Measurements from ENCODE around the gene PRRT3.

Gene PRRT3

GRCh38 chr3:9951962-9952805, at the start of gene PRRT3:
Gene PRRT3, minus strand, starts transcription at chr3:9952408. Its CDS starts 2,293 bp downstream, at chr3:9950115.
- DNase-seq = peak; percentile 59

GRCh38 chr3:10000686-10001085, 48.5 kb upstream of the PRRT3 start:
- no peak for DNase-seq

GRCh38 chr3:9994086-9994844, 42.1 kb upstream of the PRRT3 start:
- peak; percentile 20 for DNase-seq

GRCh38 chr3:9986230-9986725, 34.1 kb upstream of the PRRT3 start:
- DNase-seq = no peak

- DNase-seq = no peak
Measured at GRCh38 chr3:9980251-9980650, 28.0 kb upstream of the PRRT3 start.

GRCh38 chr3:9978710-9979305, 26.6 kb upstream of the PRRT3 start:
- no peak for DNase-seq

GRCh38 chr3:9976721-9977709, 24.8 kb upstream of the PRRT3 start:
- DNase-seq = peak; percentile 91

- DNase-seq = peak; percentile 88
Measured at GRCh38 chr3:9970020-9970652, 17.9 kb upstream of the PRRT3 start.

- DNase-seq = no peak
Measured at GRCh38 chr3:9969632-9970019, 17.4 kb upstream of the PRRT3 start.

- no peak for DNase-seq
Measured at GRCh38 chr3:9966841-9967240, 14.6 kb upstream of the PRRT3 start.

GRCh38 chr3:9965200-9965875, 13.1 kb upstream of the PRRT3 start:
- no peak for DNase-seq

GRCh38 chr3:9957214-9957613, 5.0 kb upstream of the PRRT3 start:
- DNase-seq = no peak

GRCh38 chr3:9955611-9956352, 3.6 kb upstream of the PRRT3 start:
- no peak for DNase-seq

GRCh38 chr3:9955067-9955502, 2.9 kb upstream of the PRRT3 start:
- no peak for DNase-seq

GRCh38 chr3:9951598-9951961, 628 bp downstream of the PRRT3 start:
- DNase-seq = no peak

GRCh38 chr3:9951126-9951525, 1.1 kb downstream of the PRRT3 start:
- no peak for DNase-seq

- DNase-seq = no peak
Measured at GRCh38 chr3:9949626-9950025, 2.6 kb downstream of the PRRT3 start.

GRCh38 chr3:9949115-9949514, 3.1 kb downstream of the PRRT3 start:
- no peak for DNase-seq

- DNase-seq = no peak
Measured at GRCh38 chr3:9948586-9948985, 3.6 kb downstream of the PRRT3 start.

Measured in NCI-H226 (cell line).